ENCODE data around the gene TEPSIN.

Gene TEPSIN

GRCh38 chr17:81180836-81181810 lies 57.7 kb downstream of the TEPSIN start:
- DNase-seq: no peak

GRCh38 chr17:81179861-81180260 lies 59.0 kb downstream of the TEPSIN start:
- DNase-seq: no peak

- DNase-seq: no peak
Observed at GRCh38 chr17:81179220-81179619, 59.6 kb downstream of the TEPSIN start.
